Endothelial cell of umbilical vein (primary cell): ENCODE results near the gene TMEM61. TPM values are rescaled to one million over a fixed set of nuclear protein-coding genes. Genes with fewer than 3 reads are reported as not detected.

Experiments
- BruUV-seq: library from RNA; stranded (reverse); fragments of 400-500 nt; replicated peaks from 2 replicates; lab custom pipeline; 2021; lab: Mats Ljungman, UMichigan
- CTCF ChIA-PET: fragments of 300-600, 350-600 bp; sonication (Branson Sonifier 250); formaldehyde crosslinking; loops from one replicate; lab custom pipeline; 2021; ENCODE audit warnings: antibody characterized with exemption, inconsistent platforms; lab: Charles Lee
- POLR2A ChIA-PET: fragments of 300-600, 350-600 bp; sonication (Branson Sonifier 250); formaldehyde crosslinking; loops from one replicate; lab custom pipeline; 2021; ENCODE audit warnings: antibody characterized with exemption, inconsistent platforms; lab: Charles Lee
- DNase-seq: peaks from one replicate; pipeline ENCODE4 v3.0.0-alpha.2; 2011; ENCODE audit warnings: low read depth, low spot score
- FAIRE-seq: peaks from 2 replicates; lab custom pipeline; 2011; peaks lifted over from hg19 to GRCh38; lab: Jason Lieb, UNC
- H2AFZ ChIP-seq: 2 replicates; pipeline ENCODE4 v1.6.0; 2012; ENCODE audit warnings: low read depth, low read length, control low read depth, inconsistent platforms
- H3K27ac ChIP-seq: 2 replicates; pipeline ENCODE4 v1.5.1; 2011; ENCODE audit warnings: low read depth, mild to moderate bottlenecking, control low read depth, low read length, moderate library complexity; ENCODE audit not compliant: insufficient read depth
- H3K27me3 ChIP-seq, 2 experiments: 2 replicates each; pipeline versions ENCODE4 v1.6.0 to v1.6.1; 2011; ENCODE audit warnings: low read length in 2 of 2, mixed read lengths in 1 of 2; ENCODE audit not compliant: control insufficient read depth in 2 of 2, insufficient read depth in 2 of 2
- H3K36me3 ChIP-seq, 2 experiments: 2 replicates in 1 of 2; 3 replicates in 1 of 2; pipeline ENCODE4 v1.5.1; 2011; ENCODE audit warnings: low read length in 2 of 2, mild to moderate bottlenecking in 1 of 2, moderate library complexity in 1 of 2; ENCODE audit not compliant: control insufficient read depth in 2 of 2, insufficient read depth in 2 of 2; ENCODE audit errors: extremely low read depth in 1 of 2
- H3K4me1 ChIP-seq: 3 replicates; pipeline ENCODE4 v1.5.1; 2011; ENCODE audit warnings: mild to moderate bottlenecking, low read length; ENCODE audit not compliant: control insufficient read depth, insufficient read depth; ENCODE audit errors: extremely low read depth
- H3K4me2 ChIP-seq: 2 replicates; pipeline ENCODE4 v1.6.1; 2011; ENCODE audit warnings: low read length, control low read depth, mixed read lengths; ENCODE audit not compliant: insufficient read depth
- H3K4me3 ChIP-seq, 3 experiments: fragments of 200-600 bp in 1 of 3; sonication (generic), shearing (Covaris generic) in 1 of 3; replicated peaks in 1 of 3; 2 replicates each; pipeline ENCODE4 v1.5.1; 2011 to 2016; ENCODE audit warnings: control low read depth in 3 of 3, low read length in 3 of 3, mild to moderate bottlenecking in 2 of 3, inconsistent platforms in 1 of 3, low read depth in 1 of 3, moderate library complexity in 1 of 3; ENCODE audit not compliant: insufficient read depth in 1 of 3
- H3K79me2 ChIP-seq: 2 replicates; pipeline ENCODE4 v1.6.0; 2012; ENCODE audit warnings: low read length, inconsistent platforms; ENCODE audit not compliant: control insufficient read depth, insufficient read depth
- H3K9ac ChIP-seq: replicated peaks from 2 replicates; pipeline ENCODE3; 2011; ENCODE audit warnings: low read length, control low read depth; ENCODE audit not compliant: insufficient read depth; ENCODE audit errors: extremely low read depth
- H3K9me1 ChIP-seq: replicated peaks from 3 replicates; pipeline ENCODE4 v1.6.0; 2011; ENCODE audit warnings: mild to moderate bottlenecking, low read length; ENCODE audit not compliant: control insufficient read depth, insufficient read depth; ENCODE audit errors: extremely low read depth
- H3K9me3 ChIP-seq: replicated peaks from 2 replicates; pipeline ENCODE4 v1.5.1; 2012; ENCODE audit warnings: low read length, inconsistent platforms; ENCODE audit not compliant: control insufficient read depth, insufficient read depth
- H4K20me1 ChIP-seq: replicated peaks from 2 replicates; pipeline ENCODE3; 2011; ENCODE audit warnings: mild to moderate bottlenecking, low read length; ENCODE audit not compliant: control insufficient read depth, insufficient read depth; ENCODE audit errors: extremely low read depth
- EZH2 ChIP-seq: IDR thresholded peaks from 2 replicates; pipeline ENCODE4 v1.6.1; 2012; ENCODE audit warnings: borderline replicate concordance, low read depth, mild to moderate bottlenecking, moderate library complexity, low read length, inconsistent platforms; ENCODE audit not compliant: severe bottlenecking
- FOS ChIP-seq: IDR thresholded peaks from 2 replicates; pipeline ENCODE4 v1.6.1; 2011; ENCODE audit warnings: mild to moderate bottlenecking, low read length, moderate library complexity, borderline replicate concordance; ENCODE audit not compliant: insufficient read depth
- GATA2 ChIP-seq: IDR thresholded peaks from 2 replicates; pipeline ENCODE4 v1.7.0; 2011; ENCODE audit warnings: low read depth, mild to moderate bottlenecking, moderate library complexity, mixed read lengths, low read length; ENCODE audit not compliant: insufficient read length, insufficient read depth
- JUN ChIP-seq: IDR thresholded peaks from 2 replicates; pipeline ENCODE4 v1.6.1; 2011; ENCODE audit warnings: borderline replicate concordance, low read depth; ENCODE audit not compliant: insufficient read length, insufficient read depth
- MAX ChIP-seq: IDR thresholded peaks from 2 replicates; pipeline ENCODE4 v1.6.1; 2011; ENCODE audit not compliant: insufficient read depth, insufficient read length
- MYC ChIP-seq: IDR thresholded peaks from one replicate; pipeline ENCODE4 v1.6.1; 2011; ENCODE audit warnings: mild to moderate bottlenecking, low read depth, low read length
- POLR2A ChIP-seq: IDR thresholded peaks from 2 replicates; pipeline ENCODE4 v1.6.1; 2012; ENCODE audit warnings: low read depth, mild to moderate bottlenecking, control low read depth, low read length
- POLR2AphosphoS5 ChIP-seq: IDR thresholded peaks from 2 replicates; pipeline ENCODE4 v1.6.1; 2012; ENCODE audit warnings: low read depth, mild to moderate bottlenecking, control low read depth, low read length, moderate library complexity; ENCODE audit not compliant: insufficient read depth
- dilution Hi-C: fragments of 300-500 bp; cut with MboI; formaldehyde crosslinking; loops from one replicate; pipeline ENCODE4 v1.15.0; 2019; ENCODE audit warnings: low sequenced_read_pairs; ENCODE audit not compliant: extremely low pct_ligation_motif_present
- intact Hi-C: fragments of 100-400 bp; cut with micrococcal nuclease; formaldehyde crosslinking; loops from one replicate; pipeline ENCODE4 v1.10.0; 2022
- polyA plus RNA-seq, 4 experiments: library from polyadenylated mRNA; depleted of rRNA in 3 of 4; stranded (reverse) in 3 of 4; unstranded in 1 of 4; fragments of >200 nt; gene quantifications; 2 replicates each; pipeline versions ENCODE4 v1.2.1 to v1.2.3, GENCODE V29; 2011 to 2012; ENCODE audit warnings: missing spikeins in 1 of 4
- total RNA-seq: library from RNA; stranded (reverse); gene quantifications from 2 replicates; pipeline ENCODE4 v1.2.3, GENCODE V29; 2021
- TF ChIP-seq, protein P1 (sequence below), 2 donors: IDR thresholded peaks; 1 replicate in 1 of 2; 2 replicates in 1 of 2; pipeline ENCODE4 v1.5.1; 2011; ENCODE audit warnings: low read length in 2 of 2, mild to moderate bottlenecking in 2 of 2, moderate library complexity in 2 of 2, control low read depth in 1 of 2, inconsistent platforms in 1 of 2, low read depth in 1 of 2; ENCODE audit not compliant: insufficient read depth in 1 of 2; ENCODE audit errors: extremely low read depth in 1 of 2

The TMEM61 gene
- total and polyA plus RNA-seq, 2 donors (not counting 3 experiments of a cell fraction or from before 2014, with no cell fraction given) = not detected

GRCh38 chr1:54986025-54986424 lies 5.6 kb downstream of the TMEM61 start:
- Histone ChIP-seq H3K79me2 (no peaks in the 10 kb centered on the region), H3K9me3 (no peaks in the 10 kb centered on the region), H3K4me3 (no peak overlapping the region), H3K9ac (no peak overlapping the region), H2AFZ (no peak overlapping the region), H3K36me3 (no peaks in the 10 kb centered on the region), H4K20me1 (no peaks in the 10 kb centered on the region), H3K27ac (no peak overlapping the region), H3K4me1 (no peaks in the 10 kb centered on the region), H3K27me3 (peaks cover 5 to 10% of the 10 kb centered on the region in 2 experiments), H3K4me2 (no peak overlapping the region), H3K9me1 (no peaks in the 10 kb centered on the region)
- dilution Hi-C loops (no loop called here), intact Hi-C loops (no loop called here)
- DNase-seq (no peak), FAIRE-seq (no peak)
- POLR2A ChIA-PET = no interaction called here
- CTCF ChIA-PET = interaction anchor here (0.8 to 25.0 kb wide), 4 partner anchors 8 to 40 kb away, joined by 3 to 918 read pairs (median 9); no protein-coding TSS in a partner anchor
- no TSS peak for BruUV-seq
- TF ChIP-seq FOS (no peak), POLR2A (no peak), EZH2 (no peak), MAX (no peak), MYC (no peak), POLR2AphosphoS5 (no peak), GATA2 (no peak), JUN (no peak)
- TF ChIP-seq, protein P1, sequence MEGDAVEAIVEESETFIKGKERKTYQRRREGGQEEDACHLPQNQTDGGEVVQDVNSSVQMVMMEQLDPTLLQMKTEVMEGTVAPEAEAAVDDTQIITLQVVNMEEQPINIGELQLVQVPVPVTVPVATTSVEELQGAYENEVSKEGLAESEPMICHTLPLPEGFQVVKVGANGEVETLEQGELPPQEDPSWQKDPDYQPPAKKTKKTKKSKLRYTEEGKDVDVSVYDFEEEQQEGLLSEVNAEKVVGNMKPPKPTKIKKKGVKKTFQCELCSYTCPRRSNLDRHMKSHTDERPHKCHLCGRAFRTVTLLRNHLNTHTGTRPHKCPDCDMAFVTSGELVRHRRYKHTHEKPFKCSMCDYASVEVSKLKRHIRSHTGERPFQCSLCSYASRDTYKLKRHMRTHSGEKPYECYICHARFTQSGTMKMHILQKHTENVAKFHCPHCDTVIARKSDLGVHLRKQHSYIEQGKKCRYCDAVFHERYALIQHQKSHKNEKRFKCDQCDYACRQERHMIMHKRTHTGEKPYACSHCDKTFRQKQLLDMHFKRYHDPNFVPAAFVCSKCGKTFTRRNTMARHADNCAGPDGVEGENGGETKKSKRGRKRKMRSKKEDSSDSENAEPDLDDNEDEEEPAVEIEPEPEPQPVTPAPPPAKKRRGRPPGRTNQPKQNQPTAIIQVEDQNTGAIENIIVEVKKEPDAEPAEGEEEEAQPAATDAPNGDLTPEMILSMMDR (IDR thresholded peaks at IDR 0.05; ENCODE audit: extremely low read depth in 1 of 2, insufficient read depth in 1 of 2, low read depth in 1 of 2, low read length in 2 of 2) = no peak
